Myocyte (in vitro differentiated cells): Measurements from ENCODE around the gene NR1D2. TPM values are rescaled to one million over a fixed set of nuclear protein-coding genes. Genes with fewer than 3 reads are reported as not detected.

Source experiments
- DNase-seq: peaks from one replicate; pipeline ENCODE4 v3.0.0-alpha.2; 2012; ENCODE audit warnings: low read depth
- total RNA-seq: library from RNA; depleted of rRNA; stranded (reverse); fragments of >200 nt; gene quantifications from 2 replicates; pipeline ENCODE4 v1.2.3, GENCODE V29; 2014

The NR1D2 gene
- total RNA-seq, 1 donor from 2014 or later: 15.5 TPM

DNA sequence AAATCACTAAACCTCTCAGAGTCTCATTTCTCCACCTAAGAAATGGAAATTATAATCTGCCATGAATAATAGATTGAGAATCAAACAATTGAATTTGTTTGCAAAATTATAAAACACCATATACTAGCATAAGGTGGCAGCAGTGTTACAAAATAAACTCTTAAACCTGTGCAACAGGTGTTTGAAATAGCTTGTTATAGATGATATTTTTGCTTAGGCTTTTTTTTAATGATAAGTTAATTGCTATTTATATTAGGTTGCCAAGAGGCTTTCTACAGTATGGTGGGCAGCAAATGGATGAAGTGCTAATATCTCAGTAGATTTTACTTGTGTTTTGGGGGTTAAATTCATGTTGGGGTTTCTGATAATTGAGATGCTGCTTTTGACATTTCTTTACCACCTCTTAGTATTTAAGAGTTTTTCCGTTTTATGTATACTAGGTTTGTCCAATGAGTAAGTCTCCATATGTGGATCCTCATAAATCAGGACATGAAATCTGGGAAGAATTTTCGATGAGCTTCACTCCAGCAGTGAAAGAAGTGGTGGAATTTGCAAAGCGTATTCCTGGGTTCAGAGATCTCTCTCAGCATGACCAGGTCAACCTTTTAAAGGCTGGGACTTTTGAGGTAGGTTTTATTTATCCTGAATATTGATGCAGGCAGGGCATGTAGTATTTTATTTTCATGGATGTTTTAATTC, 19.6 kb downstream of the NR1D2 start:
- DNase-seq: no peak

DNA sequence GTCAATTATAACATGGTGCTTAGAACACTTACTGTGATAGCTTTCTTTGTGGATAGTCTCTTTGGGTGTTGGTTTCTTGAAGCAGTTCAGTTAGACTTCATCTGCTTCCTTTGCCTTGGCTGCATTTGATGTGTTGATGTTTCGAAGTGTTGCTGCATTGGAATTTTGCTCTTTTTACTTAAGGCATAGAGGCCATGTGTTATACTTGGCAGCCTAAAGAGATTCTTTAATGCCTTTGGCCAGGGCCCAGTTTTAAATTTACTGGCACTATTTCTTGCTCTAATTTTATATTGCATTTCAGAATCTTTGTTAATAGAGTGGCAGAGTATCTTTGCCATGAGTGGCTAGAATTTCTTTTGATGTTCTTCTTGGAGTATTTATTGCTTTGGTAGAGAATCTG, 21.2 kb downstream of the NR1D2 start:
- DNase-seq: no peak

DNA sequence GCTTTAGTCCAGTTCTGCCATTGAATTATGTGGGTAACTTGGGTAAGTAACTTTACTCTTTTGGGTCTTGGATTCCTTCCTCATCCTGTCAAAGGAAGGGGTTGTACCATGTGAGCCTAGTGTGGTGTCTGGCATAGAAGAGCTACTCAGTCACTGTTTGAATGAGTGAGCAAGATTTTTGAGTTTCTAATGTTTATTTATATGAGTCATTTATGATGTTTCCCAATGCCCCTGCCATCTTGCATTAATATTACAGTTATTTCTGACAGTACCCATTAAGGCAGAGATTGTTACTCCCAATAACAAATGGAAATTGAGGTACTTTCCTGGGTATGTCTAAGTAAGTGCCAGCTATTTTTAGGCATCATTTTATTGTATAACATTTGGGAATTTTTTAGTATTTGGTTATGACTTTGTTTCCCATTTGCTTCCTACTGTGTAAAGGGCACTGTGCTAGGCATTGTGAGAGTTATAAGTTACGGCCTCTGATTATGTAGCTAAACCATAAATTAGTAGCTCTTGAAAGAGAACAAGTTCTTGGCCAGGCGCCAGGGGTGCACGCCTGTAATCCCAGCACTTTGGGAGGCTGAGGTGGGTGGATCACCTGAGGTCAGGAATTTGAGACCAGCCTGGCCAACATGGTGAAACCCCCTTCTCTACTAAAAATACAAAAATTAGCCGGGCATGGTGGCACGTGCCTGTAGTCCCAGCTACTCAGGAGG, 23.5 kb downstream of the NR1D2 start:
- DNase-seq: no peak

DNA sequence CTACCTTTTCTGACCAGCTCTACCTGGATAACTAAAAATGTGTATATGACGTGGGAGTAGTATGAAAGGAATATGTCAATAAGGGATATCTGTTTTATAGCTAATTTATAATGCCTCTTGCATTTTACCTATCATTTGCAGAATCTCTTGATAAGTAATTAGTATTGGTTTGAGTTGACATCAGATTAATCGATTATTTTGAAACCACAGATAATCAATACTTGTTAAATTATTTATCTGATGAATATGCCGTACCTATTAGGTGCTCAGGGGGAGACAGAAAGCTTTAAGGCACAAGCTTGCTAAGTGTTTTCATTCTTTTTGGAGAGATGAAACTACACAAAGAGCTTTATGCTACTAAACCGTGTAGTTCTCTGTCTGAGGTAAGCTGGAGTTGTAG, 24.3 kb downstream of the NR1D2 start:
- DNase-seq: no peak

DNA sequence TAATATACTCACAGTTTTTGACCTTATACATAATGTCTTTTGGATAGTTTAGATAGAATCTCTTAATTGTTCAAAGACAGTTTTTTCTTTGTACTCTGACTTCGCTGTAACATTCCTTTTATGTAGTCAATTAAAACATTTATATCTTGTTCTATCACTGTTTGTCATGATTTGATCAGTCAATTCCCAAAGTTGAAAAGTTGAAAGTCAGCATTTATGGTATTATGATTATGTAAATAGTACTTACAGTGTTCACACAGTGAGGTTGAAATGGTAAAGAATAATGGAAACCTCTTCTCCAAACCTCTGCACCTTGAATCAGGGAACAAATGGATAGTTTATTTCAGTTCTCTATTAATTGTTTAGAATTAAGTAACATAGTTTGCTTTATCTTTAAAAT, 26.6 kb downstream of the NR1D2 start:
- no peak for DNase-seq

DNA sequence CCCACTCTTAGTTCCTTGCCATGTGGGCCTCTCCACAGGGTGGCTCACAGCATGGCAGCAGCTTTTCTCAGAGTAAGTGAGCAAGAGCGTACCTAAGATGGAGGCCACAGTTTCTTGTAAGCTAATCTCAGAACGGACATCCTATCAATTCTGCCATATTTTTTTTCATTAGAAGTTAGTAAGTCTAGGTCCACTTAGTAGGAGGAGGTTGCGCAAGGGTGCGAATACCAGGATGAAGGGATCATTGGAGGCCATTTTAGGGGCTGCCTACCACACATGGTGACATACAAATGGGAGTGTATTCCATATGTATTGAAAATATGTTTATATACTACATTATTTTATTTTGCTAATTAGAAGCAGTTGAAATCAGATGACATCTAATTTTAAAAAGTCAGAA, 31.5 kb downstream of the NR1D2 start:
- DNase-seq: no peak

DNA sequence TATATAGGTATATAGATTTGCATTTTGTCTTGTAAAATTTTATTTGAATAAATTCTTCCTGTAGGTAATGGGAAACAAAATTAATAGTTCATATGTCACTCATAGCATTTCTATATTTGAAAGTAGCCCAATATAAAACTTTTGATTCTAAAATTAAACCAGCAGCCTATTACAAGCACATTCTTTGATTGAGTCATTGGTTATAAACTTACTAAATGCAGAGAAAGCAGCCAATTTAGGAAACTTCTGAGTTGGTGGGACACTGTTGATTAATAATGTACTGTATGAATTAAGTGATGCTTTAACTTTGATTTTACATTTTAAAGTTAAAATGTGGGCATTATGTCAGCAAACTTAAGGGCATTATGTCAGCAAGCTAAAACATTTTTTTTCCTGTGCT, 34.5 kb downstream of the NR1D2 start:
- DNase-seq: no peak

DNA sequence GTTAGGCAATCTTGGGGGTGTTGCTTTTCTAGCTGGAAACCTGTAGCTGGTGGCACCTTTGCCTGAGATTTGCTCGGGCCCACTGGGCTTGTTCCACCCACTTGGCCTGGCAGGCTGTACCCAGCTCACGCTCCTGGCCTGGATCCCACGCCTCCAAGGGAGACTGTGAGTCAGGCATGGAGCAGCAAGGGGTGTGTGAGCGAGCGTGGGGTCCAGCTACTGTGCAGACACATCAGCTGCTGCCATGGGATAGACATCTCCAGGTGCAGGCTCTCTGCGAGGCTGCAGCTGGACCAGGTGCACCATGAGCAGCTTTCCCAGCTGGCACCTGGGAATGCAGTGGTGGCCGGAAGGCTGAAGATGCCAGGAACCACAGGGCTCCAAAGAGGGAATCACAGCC, 36.0 kb downstream of the NR1D2 start:
- peak; percentile 51 for DNase-seq

DNA sequence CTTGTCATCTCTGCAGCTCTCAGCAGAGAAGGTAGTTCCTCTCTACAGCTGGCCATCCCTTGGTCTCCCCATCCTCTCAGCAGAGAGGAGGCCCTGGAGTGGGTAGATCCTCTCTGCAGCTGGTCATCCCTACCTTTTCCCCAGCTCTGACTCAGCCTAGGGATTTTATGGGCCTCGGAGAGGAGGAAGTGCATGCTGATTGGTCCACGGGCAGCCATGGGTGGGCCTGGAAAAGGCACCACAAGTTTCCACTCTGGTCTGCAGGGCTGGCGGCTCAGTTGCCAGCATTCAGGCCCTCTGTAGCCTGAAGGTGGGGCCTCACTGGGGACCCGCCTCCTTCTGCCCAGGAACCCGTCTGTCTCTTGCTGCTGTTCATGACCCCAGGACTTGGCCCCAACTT, 36.9 kb downstream of the NR1D2 start:
- no peak for DNase-seq

DNA sequence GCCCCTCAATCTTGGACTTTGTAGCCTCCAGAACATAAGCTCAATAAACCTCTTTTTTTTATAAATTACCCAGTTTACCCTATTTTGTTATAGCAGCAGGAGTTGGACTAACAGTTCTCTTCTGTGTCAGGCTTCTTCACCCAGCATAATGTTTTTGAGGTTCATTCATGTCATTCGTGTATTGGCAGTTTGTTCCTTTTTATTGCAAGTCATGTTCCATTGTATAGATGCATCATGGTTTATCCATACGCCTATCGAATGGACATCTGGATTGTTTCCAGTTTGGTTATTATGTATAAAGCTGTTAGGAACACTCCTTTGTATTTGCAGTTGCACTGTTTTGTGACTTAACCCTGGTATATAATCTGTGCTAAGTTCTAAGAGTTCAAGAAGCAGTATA, 39.8 kb downstream of the NR1D2 start:
- no peak for DNase-seq

DNA sequence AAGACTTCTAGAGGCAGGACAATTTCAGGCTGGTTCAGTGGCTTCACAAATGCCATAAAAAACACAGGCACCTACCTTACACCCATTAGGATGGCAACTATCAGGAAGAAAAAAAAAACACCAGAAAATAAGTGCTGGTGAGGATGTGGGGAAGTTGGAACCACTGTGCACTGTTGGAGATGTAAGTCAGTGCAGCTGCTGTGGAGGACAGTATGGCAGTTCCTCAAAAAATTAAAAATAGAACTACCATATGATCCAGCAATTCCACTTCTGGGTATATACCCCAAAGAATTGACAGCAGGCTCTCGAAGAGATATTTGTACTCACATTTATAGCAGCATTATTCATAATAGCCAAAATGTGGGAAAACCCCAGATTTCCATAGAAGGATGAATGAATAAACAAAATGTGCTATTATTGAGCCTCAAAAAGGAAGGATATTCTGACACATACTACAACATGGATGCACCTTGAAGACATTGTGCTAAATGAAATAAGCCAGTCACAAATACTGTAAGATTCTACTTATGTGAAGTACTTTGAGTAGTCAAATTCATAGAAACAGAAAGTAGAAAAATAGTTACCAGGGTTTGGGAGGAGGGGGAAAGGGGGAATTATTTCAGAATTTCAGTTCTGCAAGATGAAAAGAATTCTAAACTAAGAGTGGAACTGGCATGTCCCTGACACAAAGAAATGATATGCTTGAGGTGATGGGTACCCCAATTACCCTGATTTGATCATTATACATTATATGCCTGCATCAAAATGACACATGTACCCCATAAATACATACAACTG, 40.9 kb downstream of the NR1D2 start:
- DNase-seq: no peak

DNA sequence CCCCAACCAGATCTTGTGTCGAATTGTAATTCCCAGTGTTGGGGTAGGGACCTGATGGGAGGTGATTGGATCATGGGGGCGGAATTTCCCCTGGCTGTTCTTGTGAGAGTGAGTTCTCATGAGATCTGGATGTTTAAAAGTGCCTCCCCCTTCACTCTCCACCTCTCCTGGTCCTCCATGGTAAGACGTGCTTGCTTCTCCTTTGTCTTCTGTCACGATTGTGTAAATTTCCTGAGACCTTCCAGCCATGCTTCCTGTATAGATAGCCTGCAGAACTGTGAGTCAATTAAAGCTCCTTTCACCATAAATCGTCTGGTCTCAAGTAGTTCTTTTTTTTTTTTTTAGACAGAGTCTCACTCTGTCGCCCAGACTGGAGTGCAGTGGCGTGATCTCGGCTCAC, 42.3 kb downstream of the NR1D2 start:
- no peak for DNase-seq

DNA sequence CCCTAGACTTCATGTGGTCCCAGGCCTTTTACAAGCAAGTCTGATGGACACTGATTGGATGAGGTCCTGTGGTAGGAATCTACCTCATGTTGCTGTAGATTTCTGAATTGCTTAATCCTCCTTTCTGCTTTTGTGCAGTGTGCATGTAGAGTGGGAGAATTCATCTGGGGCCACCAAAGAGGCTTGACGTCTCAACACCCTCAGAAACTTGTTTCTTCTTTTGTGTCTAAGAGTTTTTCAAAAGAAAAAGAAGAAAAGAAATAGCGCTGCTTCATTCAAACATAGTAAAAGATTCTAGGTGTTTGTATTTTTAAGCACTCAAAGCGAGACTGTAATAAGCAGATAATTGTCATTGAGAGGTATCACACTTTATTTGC, 46.2 kb downstream of the NR1D2 start:
- no peak for DNase-seq

DNA sequence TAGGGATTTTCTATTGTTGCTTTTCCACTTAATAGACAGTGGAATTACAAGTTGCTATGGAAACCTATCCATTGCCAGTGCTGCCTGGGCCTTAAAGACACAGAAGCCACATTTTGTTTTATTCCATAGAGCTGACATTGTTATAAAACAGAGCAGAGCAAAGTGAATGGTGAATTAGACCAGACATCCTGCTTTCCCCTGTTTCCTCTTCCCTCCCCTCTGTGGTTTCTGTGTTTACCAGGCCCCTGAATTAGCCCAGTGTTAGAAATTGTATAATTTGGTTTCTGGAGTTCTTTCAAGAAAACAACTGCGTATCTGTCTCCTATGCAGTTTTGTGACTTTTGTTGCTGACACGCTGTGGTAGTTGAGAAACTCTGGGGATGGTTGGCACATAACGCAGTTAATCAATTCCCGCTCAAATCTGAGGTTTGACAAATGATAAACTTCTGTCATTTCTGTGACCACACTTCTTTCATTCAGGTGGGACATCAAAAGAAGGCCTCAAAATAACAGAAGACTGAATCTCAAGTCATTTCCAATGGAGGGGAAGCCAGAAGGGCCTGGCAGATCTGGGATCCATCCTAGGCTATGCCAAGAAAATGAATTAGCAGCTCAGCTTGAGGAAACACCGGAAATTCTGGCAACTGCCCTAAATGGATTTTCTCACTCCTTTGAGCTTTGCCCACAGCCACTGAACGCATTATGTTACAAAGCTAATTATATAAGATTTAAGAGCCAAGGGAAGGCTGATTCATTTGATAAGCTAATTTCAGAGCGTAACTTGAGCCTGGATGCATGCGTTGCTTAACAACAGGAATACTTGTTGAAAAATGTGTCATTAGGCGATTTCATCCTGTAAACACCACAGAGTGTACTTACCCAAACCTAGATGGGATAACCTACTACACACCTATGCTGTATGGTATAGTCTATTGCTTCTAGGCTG, 46.9 kb downstream of the NR1D2 start:
- peak; percentile 43 for DNase-seq

DNA sequence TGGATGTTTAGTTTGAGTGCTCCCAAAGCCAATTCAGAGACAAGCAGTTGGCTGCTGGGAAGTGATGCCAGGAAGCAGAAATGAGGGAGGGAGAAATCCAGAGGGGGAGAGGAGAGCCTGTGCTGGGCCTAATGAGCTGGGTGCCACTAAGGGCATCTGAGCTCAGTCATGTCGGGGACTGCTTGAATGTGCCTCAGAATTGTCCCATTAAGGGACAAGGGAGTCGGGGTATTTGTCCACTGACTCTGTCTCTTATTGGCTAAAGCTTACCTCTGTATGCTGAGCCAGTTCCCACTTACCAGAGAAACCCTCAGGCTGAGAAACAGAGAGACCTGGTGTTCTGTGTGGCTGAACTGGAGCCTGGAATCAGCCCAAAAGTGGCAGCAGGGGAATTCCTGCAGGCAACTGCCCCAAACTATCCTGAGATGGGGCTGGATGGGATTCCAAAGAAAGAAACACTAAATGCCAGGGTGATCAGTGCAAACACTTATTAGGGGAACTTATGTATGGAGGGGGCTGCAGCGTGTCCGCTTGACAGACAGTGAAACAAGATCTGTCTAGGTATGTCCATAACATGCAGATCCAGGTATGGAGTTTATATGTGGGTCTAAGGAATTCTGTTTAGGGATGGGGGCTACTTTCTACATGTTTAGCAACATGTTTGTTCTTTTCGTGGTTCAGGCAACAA, 48.6 kb downstream of the NR1D2 start:
- DNase-seq: peak; percentile 8

DNA sequence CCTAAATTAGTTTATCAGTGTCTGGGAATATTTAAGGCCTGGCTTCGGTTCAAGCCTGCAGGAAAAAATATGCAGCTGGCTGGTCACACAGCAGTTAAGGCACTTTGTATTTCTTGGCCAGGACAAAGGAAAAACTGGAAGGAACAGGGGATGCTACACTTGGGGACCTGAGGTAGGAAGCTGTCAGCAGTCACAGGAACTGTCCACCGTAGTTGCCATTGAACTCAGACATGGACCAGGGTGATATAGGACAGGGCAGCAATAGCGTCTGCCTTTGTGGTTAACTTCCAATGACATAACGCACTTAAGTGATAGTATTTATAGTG, 49.1 kb downstream of the NR1D2 start:
- peak; percentile 6 for DNase-seq

DNA sequence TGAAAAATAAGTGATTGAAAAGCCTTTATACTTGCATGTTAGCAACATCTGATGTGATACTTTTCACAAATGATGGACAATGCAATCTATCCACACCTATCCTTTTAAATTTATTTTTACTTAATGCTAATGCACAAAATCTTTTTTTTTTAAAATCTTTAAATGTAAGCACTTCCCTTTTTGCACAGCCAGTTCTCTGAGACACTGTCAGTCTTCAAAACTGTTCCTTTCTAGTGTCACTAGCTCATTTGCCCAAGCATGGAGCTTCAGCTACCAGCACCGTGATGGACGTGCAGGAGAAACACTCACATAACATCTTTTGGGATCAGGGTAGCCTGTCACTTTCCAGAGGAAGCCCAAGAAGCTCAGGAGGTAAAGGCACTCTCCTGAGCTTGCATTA, 50.1 kb downstream of the NR1D2 start:
- no peak for DNase-seq

DNA sequence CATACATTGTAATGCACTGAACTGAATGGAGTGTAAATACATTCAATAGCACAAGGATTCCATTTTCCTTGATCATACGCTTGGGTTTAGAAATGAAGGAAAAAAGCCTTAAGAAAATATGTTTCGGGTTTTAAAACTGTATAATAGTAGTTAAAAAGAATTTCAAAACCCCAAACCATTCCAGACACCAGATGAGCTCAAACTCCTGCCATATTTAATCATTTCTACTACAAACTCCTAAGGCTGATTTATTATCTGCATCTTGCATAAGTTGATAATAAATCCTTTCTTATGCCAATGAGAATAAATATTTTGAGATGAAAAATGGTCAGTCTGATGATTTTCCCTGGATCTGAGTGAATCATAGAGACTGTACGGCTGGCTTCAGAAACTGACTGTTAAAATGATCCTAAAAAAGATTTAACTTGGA, 51.0 kb downstream of the NR1D2 start:
- DNase-seq: no peak

DNA sequence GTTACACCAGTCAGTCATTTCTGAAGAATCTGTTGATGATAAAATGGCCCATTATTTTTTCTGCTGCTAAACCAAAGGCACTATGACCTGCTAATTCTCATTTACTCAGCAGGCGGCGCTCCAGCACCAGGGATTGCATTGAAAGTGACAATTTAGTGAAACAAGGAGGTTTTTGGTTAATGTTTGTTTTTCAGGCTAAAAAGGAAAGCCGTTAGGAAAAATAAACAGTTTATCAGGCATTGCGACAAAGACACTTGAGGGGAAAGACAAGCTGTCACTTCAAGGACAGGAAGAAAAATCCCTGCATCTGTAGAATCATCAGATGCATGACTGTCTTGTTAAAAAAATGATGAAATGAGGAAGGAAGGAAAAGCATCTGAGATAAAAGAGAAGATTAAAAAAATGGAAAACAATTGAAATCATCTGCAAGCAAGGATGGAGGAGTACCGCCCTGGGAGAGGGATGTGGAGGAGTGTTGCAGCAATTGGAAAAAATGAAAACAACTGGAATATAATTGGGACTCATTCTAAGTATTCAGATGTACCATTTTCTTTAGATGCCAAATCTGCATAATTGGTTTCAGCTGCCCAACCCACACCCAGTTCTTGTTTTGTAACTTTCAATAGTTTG, 54.0 kb downstream of the NR1D2 start:
- DNase-seq: peak; percentile 78

DNA sequence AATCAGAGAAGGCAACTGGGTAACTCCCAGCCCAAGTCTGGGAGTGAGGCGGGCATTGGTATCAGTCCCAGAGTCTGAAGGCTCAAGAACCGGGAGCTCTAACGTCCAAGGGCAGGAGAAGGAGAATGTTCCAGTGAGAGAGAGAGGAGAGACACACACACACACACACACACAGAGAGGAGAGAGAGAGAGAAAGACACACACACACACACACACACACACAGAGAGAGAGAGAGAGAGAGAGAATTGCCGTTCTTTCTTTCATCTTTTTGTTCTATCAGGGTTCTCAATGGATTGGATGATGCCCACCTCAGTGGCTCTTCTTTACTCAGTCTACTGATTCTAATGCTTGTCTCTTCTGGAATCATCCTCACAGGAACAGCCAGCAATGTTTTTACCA, 57.0 kb downstream of the NR1D2 start:
- DNase-seq: no peak
